Measurements from ENCODE around the gene ATXN1L. TPM values are rescaled to one million over a fixed set of nuclear protein-coding genes. Genes with fewer than 3 reads are reported as not detected.

ATXN1L gene
- polyA plus RNA-seq, 1 donor (not counting 4 experiments of a cell fraction or from before 2014, with no cell fraction given), result 12.8 TPM

DNA sequence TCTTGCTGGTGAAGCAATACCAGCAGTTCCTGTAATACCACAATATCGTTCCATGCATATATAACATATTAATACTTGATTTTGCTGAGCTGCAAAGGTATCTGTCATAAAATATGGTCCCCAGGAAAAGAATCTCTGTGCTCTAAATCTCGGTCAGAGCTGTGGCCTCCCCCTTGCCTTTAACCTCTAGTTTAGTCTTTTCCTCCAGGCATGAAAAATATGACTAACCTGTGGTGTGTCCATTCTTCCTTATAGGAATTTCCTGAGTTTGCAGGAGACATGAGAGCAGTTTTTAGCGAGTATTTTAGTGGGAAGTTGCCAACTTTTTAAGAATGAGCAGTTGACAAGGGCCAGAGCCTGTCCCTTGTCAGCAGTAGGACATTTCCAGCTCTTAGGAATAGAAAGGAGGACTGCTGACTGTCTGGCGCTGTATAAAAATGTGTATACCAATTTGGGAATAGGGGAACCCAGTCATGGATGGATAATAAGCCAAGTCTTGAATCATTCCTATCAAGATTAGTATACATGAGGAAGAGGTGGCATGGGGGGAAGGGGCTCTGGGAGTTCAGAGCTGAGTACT, 8.7 kb downstream of the ATXN1L start:
- H3K9me3 ChIP-seq (ENCODE audit: control insufficient read depth, low read depth, low read length), result no peaks in the 10 kb centered on the region
- DNase-seq (ENCODE audit: low read depth, low spot score), result no peak
- no peak overlapping the region for H3K4me3 ChIP-seq (ENCODE audit: control insufficient read depth in 2 of 3, extremely low read depth in 1 of 3, insufficient read depth in 2 of 3, low read depth in 1 of 3, low read length in 3 of 3)
- peaks cover 4% of the 10 kb centered on the region for H3K9me1 ChIP-seq (ENCODE audit: control insufficient read depth, extremely low read depth, insufficient read depth, low read length)
- dilution Hi-C loops (cut with MboI; ENCODE audit: extremely low pct_ligation_motif_present, low sequenced_read_pairs), result no loop called here
- no peak overlapping the region for H2AFZ ChIP-seq (ENCODE audit: control insufficient read depth, low read length)
- FAIRE-seq, result no peak
- H3K27ac ChIP-seq (ENCODE audit: control insufficient read depth, insufficient read depth, low read length), result no peak overlapping the region
- no peak overlapping the region for H3K9ac ChIP-seq (ENCODE audit: control insufficient read depth, extremely low read depth, insufficient read depth, low read length)
- no peak overlapping the region for H3K4me2 ChIP-seq (ENCODE audit: control insufficient read depth, extremely low read depth, insufficient read depth, low read depth, low read length)
- H3K27me3 ChIP-seq (ENCODE audit: control insufficient read depth, extremely low read depth, insufficient read depth, low read length), result no peaks in the 10 kb centered on the region
- no peak for TF ChIP-seq EZH2 (IDR thresholded peaks at IDR 0.05; ENCODE audit: low read length)
- no peak for TF ChIP-seq CTCF (optimal IDR thresholded peaks at IDR 0.05 in 1 of 3, IDR thresholded peaks at IDR 0.05 in 1 of 3, conservative IDR thresholded peaks at IDR 0.05 in 1 of 3; ENCODE audit: extremely low read depth in 1 of 3, insufficient read depth in 2 of 3, low read length in 3 of 3)
- H4K20me1 ChIP-seq (ENCODE audit: control insufficient read depth, extremely low read depth, insufficient read depth, low read length), result peaks cover 3% of the 10 kb centered on the region
- H3K4me1 ChIP-seq (ENCODE audit: control insufficient read depth, extremely low read depth, insufficient read depth, low read length), result no peaks in the 10 kb centered on the region
- H3K79me2 ChIP-seq (ENCODE audit: control insufficient read depth, insufficient read depth, low read length), result peaks cover 20% of the 10 kb centered on the region
- H3K36me3 ChIP-seq (ENCODE audit: control insufficient read depth in 2 of 2, extremely low read depth in 1 of 2, insufficient read depth in 2 of 2, low read length in 2 of 2), result peaks cover 32 to 40% of the 10 kb centered on the region in 2 experiments

DNA sequence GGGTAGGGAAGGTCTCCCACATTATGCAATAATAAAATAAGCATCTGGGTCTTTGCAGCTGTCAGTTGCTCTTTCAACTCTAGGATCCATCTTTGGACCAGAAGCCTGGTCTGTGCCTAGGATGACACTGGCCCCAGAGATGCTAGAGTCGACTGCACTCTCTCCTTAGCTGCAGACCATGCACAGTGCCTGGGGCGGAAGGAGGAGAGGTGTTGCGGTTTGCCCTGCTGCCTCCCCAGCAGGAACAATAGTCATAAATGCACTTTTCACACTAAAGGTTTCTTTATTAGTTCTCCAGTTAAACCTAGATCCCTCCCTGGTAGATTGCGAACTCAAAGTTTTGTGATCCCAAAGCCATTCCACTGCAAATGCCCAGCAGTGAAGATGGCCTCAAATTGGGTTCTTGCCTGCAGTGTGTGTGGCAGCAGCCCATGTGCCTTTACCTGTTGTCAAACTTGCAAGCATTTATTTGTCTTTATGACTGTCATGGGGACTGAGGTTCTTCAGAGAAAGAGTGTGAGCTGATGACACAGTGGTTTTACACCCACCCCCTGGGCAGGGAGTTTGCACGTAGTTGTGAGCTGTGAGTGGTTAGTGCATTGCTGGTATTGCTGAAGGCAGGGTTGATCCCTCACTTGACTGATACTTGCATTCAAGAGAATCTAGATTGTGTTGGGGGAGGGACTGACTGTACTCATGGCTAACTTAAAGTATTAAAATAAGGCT, 10.3 kb downstream of the ATXN1L start:
- no peaks in the 10 kb centered on the region for H3K9me3 ChIP-seq (ENCODE audit: control insufficient read depth, low read depth, low read length)
- TF ChIP-seq EZH2 (IDR thresholded peaks at IDR 0.05; ENCODE audit: low read length), result no peak
- no peak for TF ChIP-seq CTCF (optimal IDR thresholded peaks at IDR 0.05 in 1 of 3, IDR thresholded peaks at IDR 0.05 in 1 of 3, conservative IDR thresholded peaks at IDR 0.05 in 1 of 3; ENCODE audit: extremely low read depth in 1 of 3, insufficient read depth in 2 of 3, low read length in 3 of 3)
- no peak for DNase-seq (ENCODE audit: low read depth, low spot score)
- no peak overlapping the region for H2AFZ ChIP-seq (ENCODE audit: control insufficient read depth, low read length)
- no peak overlapping the region for H3K4me3 ChIP-seq (ENCODE audit: control insufficient read depth in 2 of 3, extremely low read depth in 1 of 3, insufficient read depth in 2 of 3, low read depth in 1 of 3, low read length in 3 of 3)
- peaks cover 21 to 35% of the 10 kb centered on the region in 2 experiments for H3K36me3 ChIP-seq (ENCODE audit: control insufficient read depth in 2 of 2, extremely low read depth in 1 of 2, insufficient read depth in 2 of 2, low read length in 2 of 2)
- no peaks in the 10 kb centered on the region for H3K4me1 ChIP-seq (ENCODE audit: control insufficient read depth, extremely low read depth, insufficient read depth, low read length)
- H3K27me3 ChIP-seq (ENCODE audit: control insufficient read depth, extremely low read depth, insufficient read depth, low read length), result no peaks in the 10 kb centered on the region
- peaks cover 20% of the 10 kb centered on the region for H3K79me2 ChIP-seq (ENCODE audit: control insufficient read depth, insufficient read depth, low read length)
- H3K9ac ChIP-seq (ENCODE audit: control insufficient read depth, extremely low read depth, insufficient read depth, low read length), result no peak overlapping the region
- H3K9me1 ChIP-seq (ENCODE audit: control insufficient read depth, extremely low read depth, insufficient read depth, low read length), result no peaks in the 10 kb centered on the region
- dilution Hi-C loops (cut with MboI; ENCODE audit: extremely low pct_ligation_motif_present, low sequenced_read_pairs), result no loop called here
- H4K20me1 ChIP-seq (ENCODE audit: control insufficient read depth, extremely low read depth, insufficient read depth, low read length), result peaks cover 3% of the 10 kb centered on the region
- no peak overlapping the region for H3K27ac ChIP-seq (ENCODE audit: control insufficient read depth, insufficient read depth, low read length)
- H3K4me2 ChIP-seq (ENCODE audit: control insufficient read depth, extremely low read depth, insufficient read depth, low read depth, low read length), result no peak overlapping the region
- no peak for FAIRE-seq

Data from keratinocyte (primary cell).